ENCODE measurements around the gene MRPL11.

DNA sequence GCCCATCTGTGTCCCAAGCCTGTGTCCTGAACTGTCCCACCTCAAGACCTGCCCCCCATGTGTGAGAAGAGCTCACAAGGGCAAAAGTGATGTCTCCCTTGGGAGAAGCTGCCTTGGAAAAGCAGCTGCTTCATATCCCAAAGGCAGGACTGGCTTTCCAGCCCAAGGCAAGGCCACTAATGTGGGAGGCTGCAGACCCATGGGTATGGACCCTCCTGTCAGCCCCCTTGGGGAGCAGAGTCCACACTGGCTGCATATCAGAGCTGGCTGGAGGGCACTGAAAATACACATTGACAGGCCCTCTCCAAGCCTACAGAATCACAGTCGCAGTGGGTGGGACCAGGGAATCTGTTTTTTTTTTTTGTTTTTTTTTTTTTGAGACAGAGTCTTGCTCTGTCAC is 30.8 kb upstream of the MRPL11 start:
- TF ChIP-seq, protein P1, sequence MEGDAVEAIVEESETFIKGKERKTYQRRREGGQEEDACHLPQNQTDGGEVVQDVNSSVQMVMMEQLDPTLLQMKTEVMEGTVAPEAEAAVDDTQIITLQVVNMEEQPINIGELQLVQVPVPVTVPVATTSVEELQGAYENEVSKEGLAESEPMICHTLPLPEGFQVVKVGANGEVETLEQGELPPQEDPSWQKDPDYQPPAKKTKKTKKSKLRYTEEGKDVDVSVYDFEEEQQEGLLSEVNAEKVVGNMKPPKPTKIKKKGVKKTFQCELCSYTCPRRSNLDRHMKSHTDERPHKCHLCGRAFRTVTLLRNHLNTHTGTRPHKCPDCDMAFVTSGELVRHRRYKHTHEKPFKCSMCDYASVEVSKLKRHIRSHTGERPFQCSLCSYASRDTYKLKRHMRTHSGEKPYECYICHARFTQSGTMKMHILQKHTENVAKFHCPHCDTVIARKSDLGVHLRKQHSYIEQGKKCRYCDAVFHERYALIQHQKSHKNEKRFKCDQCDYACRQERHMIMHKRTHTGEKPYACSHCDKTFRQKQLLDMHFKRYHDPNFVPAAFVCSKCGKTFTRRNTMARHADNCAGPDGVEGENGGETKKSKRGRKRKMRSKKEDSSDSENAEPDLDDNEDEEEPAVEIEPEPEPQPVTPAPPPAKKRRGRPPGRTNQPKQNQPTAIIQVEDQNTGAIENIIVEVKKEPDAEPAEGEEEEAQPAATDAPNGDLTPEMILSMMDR (IDR thresholded peaks at IDR 0.05) = no peak
- TF ChIP-seq POLR2A (IDR thresholded peaks at IDR 0.05) = no peak

All from Peyer's patch (tissue), 4 donors.